NCI-H446 (cell line): ENCODE results near the gene TMEM120B.

Source experiments
- DNase-seq, 2 experiments: peaks; one replicate each; lab custom pipeline; 2025; lab: John Stamatoyannopoulos, UW

The TMEM120B gene

DNA sequence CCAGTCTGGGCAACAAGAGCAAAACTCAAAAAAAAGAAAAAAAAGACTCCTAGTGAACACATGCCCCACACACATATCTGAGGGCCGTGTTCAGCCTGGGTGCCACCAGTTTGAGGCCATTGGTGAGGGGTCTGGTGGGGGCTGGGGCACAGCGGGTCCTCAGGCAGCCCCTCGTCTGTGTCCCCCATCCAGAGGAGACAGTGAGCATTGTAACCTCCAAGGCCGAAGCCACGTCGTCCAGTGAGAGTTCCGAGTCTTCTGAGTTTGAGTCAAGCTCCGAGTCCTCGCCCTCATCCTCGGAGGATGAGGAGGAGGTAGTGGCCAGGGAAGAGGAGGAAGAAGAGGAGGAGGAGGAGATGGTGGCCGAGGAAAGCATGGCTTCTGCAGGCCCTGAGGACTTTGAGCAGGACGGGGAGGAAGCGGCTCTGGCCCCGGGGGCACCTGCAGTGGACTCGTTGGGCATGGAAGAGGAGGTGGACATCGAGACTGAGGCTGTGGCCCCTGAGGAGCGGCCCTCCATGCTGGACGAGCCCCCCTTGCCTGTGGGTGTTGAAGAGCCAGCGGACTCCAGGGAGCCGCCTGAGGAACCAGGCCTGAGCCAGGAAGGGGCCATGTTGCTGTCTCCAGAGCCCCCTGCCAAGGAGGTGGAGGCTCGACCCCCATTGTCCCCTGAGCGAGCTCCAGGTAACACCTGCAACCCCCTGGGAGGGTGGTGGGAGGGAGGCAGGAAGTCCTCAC lies 106.8 kb downstream of the TMEM120B start:
- no peak for DNase-seq

DNA sequence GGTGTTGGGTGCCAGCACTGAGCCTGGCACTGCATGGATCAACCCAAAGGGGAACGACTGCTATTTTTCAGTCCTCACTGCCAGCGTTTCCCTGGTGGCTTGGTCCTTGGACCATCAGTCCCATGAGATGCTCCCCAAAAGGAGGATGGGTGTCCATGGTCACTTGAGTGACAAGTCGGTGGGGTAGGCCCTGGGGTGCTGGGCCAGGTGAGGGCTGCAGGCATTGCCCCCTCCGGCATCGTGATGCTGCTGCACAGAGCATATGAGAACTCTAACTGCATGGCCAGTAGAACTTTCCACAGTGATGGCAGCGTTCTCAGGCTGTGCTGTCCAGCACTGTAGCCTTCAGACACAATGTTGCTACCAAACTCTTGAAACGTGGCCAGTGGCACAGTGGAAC lies 107.5 kb downstream of the TMEM120B start:
- DNase-seq, result no peak

DNA sequence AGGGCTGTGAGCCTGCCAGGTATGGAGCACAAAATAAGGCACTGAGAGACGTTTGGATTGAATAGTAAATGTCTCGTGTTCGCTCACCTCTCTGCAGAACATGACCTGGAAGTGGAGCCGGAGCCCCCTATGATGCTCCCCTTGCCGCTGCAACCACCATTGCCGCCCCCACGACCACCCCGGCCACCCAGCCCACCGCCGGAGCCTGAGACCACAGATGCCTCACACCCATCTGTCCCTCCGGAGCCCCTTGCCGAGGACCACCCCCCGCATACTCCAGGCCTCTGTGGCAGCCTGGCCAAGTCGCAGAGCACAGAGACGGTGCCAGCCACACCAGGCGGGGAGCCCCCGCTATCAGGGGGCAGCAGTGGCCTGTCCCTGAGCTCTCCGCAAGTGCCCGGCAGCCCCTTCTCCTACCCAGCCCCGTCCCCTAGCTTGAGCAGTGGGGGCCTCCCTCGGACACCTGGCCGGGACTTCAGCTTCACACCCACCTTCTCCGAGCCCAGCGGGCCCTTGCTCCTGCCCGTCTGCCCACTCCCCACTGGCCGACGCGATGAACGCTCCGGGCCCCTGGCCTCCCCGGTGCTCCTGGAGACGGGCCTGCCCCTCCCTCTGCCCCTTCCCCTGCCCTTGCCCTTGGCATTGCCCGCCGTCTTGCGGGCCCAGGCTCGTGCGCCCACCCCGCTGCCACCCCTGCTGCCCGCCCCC lies 110.0 kb downstream of the TMEM120B start:
- DNase-seq, result no peak

DNA sequence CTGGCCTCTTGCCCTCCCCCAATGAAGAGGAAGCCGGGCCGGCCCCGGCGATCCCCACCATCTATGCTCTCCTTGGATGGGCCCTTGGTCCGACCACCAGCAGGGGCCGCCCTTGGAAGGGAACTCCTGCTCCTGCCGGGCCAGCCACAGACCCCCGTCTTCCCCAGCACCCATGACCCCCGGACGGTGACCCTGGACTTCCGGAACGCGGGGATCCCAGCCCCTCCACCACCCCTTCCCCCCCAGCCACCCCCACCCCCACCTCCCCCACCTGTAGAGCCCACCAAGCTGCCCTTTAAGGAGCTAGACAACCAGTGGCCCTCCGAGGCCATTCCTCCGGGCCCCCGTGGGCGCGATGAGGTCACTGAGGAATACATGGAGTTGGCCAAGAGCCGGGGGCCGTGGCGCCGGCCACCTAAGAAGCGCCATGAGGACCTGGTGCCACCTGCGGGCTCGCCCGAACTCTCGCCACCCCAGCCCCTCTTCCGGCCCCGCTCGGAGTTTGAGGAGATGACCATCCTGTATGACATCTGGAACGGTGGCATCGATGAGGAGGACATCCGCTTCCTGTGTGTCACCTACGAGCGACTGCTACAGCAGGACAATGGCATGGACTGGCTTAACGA lies 110.7 kb downstream of the TMEM120B start:
- DNase-seq, result no peak

DNA sequence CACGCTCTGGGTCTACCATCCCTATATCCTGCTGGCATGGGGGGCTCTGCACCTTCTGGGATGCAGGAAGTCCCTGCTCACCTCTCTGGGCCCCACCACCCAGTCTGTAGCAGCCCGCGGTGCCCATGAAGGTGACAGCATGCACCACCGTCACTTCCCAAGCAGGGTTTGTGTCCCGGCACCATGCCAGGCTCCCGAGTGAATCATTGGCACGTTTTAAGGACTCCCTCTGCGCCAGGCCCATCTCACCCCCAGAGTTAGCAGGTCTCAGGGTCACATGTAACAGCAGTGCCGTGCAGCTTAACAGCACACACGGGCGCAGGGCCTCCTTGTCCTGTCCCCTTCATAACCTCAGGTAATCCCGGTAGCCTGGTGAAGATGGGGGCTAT lies 111.2 kb downstream of the TMEM120B start:
- DNase-seq, result no peak

DNA sequence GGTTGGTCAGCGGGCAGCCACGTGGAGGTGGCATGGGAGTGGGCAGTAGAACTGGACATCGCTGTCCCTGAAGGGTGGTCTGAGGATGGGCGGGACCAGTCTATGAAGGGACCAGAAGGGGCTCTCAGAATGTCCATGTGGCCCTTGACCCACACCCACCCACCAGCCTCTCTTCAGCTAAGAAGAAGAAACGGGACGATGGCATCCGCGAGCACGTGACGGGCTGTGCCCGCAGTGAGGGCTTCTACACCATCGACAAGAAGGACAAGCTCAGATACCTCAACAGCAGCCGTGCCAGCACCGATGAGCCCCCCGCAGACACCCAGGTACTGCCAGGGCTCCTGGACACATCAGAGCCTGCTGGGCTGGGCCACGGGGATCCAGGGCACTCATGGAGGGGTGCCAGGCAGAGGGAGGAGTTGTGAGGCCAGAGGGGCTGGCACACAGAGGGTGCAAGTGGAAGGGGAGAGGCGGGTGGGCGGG lies 112.5 kb downstream of the TMEM120B start:
- no peak for DNase-seq

DNA sequence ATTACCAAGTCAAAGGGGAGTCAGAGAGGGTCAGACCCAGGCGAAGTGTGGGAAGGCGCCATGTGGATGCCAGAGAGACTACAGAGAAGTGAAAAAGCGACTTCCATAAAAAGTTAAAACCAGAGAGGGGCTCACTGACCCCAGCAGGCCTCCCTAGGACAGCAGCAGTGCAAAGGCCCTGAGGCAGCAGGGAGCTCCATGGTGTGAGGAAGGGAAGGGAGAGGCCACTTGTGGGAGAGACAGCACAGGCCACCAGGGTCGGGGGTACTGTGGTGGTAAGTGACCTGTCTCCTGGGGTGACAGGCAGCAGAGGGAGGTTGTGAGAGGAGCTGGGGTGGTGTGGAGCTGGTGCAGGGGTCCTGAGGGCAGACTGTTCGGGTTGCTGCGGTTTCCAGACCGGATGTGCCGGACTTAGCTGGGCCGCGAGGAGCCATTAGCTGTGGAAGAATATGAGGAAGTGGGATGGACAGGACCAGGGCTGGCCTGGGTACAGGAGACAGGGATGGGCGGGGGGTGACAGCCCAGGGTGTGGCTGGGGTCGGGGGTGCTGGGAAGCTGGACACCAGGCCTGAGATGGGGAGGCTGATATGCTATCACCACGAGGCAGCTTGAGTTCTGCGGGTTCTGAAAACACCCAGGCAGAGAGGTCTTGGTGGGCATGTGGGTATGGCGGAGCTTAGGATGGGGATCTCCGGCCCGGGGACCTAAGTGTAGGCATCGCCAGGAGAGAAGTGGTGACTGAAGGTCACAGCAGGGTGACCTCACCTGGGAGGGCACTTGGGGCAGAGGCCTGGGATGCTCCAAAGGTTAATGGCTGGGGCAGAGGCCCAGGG lies 114.0 kb downstream of the TMEM120B start:
- no peak for DNase-seq

DNA sequence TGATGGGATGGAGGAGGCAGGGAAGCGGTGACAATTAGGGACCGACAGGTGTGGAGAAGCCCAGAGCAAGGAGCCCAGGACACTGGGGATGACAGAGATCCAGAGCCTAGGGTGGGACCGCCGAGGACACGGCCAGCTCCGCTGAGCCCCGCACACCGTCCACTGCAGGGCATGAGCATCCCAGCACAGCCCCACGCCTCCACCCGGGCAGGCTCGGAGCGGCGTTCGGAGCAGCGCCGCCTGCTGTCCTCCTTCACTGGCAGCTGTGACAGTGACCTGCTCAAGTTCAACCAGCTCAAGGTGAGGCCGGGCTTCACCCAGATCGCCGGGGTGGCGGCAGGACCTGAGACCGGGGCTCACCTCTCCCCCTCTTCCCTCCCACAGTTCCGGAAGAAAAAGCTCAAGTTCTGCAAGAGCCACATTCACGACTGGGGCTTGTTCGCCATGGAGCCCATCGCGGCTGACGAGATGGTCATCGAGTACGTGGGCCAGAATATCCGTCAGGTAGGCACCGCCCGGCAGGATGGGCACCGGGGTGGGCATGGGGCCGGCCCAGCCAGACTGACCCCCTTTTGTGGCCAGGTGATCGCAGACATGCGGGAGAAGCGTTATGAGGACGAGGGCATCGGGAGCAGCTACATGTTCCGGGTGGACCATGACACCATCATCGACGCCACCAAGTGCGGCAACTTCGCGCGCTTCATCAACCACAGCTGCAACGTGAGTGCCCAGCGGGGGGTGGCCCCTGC lies 115.0 kb downstream of the TMEM120B start:
- DNase-seq, result no peak

DNA sequence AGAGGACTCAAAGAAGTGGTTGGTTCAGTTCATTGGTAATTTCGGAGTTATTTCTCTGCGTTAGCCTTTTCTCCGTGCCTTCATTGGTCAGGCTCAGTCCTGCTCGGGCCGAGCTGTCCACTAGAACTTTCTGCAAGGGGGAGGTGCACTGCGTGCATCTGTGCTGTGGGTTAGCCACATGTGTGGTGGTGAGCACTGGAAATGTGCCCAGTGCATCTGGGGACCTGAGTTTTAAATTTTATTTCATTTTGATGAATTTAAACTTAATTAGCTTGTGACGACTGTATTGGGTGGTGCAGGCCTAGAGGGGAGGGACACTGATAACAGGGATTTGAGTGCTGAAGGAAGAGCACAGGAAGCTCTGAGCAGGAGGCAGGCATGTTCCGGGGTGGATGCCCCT lies 115.8 kb downstream of the TMEM120B start:
- no peak for DNase-seq

DNA sequence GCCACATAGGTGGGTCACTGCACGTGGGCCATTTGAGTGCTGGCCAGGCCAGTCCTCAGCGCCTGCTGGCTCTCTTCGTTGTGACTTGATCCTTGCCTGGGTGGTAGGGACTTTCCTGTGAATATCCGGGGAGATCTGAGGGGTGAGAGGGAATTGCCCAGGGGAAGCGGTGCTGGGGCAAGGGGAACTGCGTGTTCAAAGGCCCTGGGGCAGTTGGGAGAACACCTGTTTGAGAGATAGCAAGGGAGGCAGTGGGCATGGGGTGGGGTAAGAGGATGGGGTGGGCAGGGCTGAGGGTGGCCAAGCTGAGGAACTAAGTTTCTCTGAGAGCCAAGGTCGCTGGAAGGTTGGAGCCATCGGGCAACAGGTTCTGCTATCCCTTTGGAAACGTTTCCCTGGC lies 116.3 kb downstream of the TMEM120B start:
- no peak for DNase-seq

DNA sequence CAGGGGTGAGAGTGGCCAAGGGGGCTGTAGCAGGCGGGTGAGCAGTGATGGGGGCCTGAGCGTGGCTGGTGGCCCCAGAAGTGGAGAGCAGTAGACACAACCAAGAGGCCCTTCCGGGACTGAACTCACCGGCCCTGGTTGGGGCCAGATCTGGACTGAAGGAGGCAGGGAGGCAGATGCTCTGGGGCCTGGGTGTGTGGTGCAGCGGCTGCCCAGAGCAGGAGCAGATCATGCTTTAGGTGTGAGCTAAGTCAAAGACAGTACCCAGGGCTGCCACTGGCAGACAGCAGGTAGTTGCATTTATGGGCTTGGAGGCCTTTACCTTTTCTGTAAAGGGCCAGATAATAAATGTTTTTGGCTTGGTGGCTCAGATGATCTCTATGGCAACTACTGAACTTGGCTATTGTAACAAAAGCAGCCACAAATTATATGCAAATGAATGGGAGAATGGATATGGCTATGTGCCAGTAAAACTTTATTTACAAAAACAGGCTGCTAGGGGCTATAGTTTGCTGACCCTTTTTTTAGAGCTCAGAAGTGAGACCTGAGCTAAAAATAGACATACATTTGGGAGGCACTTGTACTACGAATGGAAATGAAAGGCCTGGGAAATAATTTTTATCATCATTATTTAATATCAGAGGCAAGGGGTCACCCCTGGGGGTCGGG lies 116.8 kb downstream of the TMEM120B start:
- no peak for DNase-seq

DNA sequence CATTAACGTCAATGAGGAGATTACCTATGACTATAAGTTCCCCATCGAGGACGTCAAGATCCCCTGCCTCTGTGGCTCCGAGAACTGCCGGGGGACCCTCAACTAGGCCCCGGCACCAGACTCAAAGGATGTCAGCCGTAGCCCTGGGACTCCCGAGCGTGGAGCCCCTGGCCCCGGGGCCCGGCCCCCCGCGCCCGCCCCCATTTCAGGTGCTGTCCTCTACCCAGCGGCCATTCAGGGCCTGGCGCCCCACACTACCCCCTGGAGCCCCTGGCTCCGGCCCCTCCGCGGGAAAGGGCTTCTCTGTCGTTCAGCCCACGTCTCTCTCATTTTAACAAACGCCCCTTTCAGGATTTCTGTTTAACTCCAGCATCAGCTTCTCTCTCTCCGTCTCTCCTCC lies 117.6 kb downstream of the TMEM120B start:
- DNase-seq, result no peak

DNA sequence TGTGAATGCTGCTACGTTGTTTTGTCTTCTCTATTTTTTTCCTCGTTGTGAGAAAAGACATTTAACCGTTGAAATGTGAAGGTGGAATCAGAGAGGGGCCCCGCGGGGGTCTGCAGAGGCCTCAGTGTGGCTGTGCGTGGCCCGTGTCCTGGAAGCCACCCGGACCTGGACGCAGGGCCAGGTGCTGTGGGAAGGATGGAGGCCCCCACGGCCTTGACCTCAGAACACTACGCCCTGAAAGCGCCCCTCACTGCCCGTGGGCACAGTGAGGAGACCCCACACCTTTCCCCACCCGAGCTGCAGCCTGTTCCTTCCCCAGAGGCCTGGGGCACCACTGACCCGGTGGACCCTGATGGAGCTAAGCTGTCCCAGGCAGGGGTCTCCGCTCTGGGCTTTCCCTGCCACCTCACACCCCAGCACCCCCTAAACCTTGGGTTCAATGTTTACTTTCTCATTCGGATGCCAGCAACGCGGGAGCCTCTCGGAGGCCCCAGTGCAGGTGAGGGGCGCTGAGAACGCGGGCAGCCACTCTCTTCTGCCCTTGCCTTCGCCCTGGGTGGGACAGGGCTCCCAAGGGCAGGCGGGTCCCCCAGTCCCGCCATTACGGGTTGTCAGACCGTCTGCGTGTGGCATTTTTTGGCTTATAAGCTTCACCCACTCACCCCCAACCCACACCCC lies 118.2 kb downstream of the TMEM120B start:
- DNase-seq, result no peak
